H9 (cell line): ENCODE data around the gene PCDH9. TPM values are rescaled to one million over a fixed set of nuclear protein-coding genes. Genes with fewer than 3 reads are reported as not detected.

Experiments used
- DNase-seq: peaks from one replicate; pipeline ENCODE4 v3.0.0-alpha.2; 2017
- H2AFZ ChIP-seq: one replicate; pipeline ENCODE4 v1.6.1; 2013; ENCODE audit warnings: mild to moderate bottlenecking, low read length, control low read depth, moderate library complexity
- H2AK5ac ChIP-seq: 2 replicates; pipeline ENCODE4 v1.6.1; 2013; ENCODE audit warnings: low read length, control low read depth, mixed read lengths; ENCODE audit not compliant: insufficient read length
- H2BK120ac ChIP-seq: one replicate; pipeline ENCODE4 v1.6.1; 2013; ENCODE audit warnings: low read depth, mild to moderate bottlenecking, low read length, control low read depth, inconsistent platforms; ENCODE audit not compliant: poor library complexity, severe bottlenecking
- H2BK12ac ChIP-seq: 2 replicates; pipeline ENCODE4 v1.6.1; 2013; ENCODE audit warnings: low read length, control low read depth, mixed read lengths, low read depth; ENCODE audit not compliant: insufficient read length
- H2BK15ac ChIP-seq: 2 replicates; pipeline ENCODE4 v1.6.1; 2013; ENCODE audit warnings: low read depth, low read length, control low read depth
- H2BK20ac ChIP-seq: one replicate; pipeline ENCODE4 v1.6.1; 2013; ENCODE audit warnings: low read depth, mild to moderate bottlenecking, low read length, control low read depth, inconsistent platforms; ENCODE audit not compliant: poor library complexity, severe bottlenecking
- H2BK5ac ChIP-seq: 2 replicates; pipeline ENCODE4 v1.6.1; 2013; ENCODE audit warnings: low read length, control low read depth, mixed read lengths; ENCODE audit not compliant: insufficient read length
- H3K14ac ChIP-seq: 2 replicates; pipeline ENCODE4 v1.6.1; 2013; ENCODE audit warnings: low read length, control low read depth; ENCODE audit not compliant: insufficient read depth
- H3K18ac ChIP-seq: 2 replicates; pipeline ENCODE4 v1.6.1; 2013; ENCODE audit warnings: low read depth, mild to moderate bottlenecking, mixed read lengths, low read length, control low read depth; ENCODE audit not compliant: insufficient read length
- H3K23ac ChIP-seq: 2 replicates; pipeline ENCODE4 v1.6.1; 2013; ENCODE audit warnings: low read length, control low read depth, mixed read lengths, low read depth; ENCODE audit not compliant: insufficient read length
- H3K23me2 ChIP-seq: 2 replicates; pipeline ENCODE4 v1.6.1; 2013; ENCODE audit warnings: low read depth, mild to moderate bottlenecking, mixed read lengths, low read length, control low read depth; ENCODE audit not compliant: insufficient read length, poor library complexity, severe bottlenecking
- H3K27ac ChIP-seq: 2 replicates; pipeline ENCODE4 v1.5.1; 2013; ENCODE audit warnings: low read length, control low read depth, mixed read lengths, low read depth; ENCODE audit not compliant: insufficient read length
- H3K27me3 ChIP-seq: 2 replicates; pipeline ENCODE4 v1.6.1; 2013; ENCODE audit warnings: low read length, control low read depth, inconsistent platforms; ENCODE audit not compliant: insufficient read depth
- H3K4ac ChIP-seq: 2 replicates; pipeline ENCODE4 v1.6.1; 2013; ENCODE audit warnings: low read depth, mild to moderate bottlenecking, control low read depth, inconsistent platforms, low read length, moderate library complexity
- H3K4me1 ChIP-seq: 2 replicates; pipeline ENCODE4 v1.6.1; 2013; ENCODE audit warnings: low read length, control low read depth, inconsistent platforms; ENCODE audit not compliant: insufficient read depth
- H3K4me2 ChIP-seq: 2 replicates; pipeline ENCODE4 v1.6.1; 2013; ENCODE audit warnings: low read length, control low read depth, mixed read lengths; ENCODE audit not compliant: insufficient read length, insufficient read depth
- H3K56ac ChIP-seq: 2 replicates; pipeline ENCODE4 v1.6.1; 2013; ENCODE audit warnings: low read depth, mild to moderate bottlenecking, mixed read lengths, low read length, control low read depth; ENCODE audit not compliant: insufficient read length
- H3K79me1 ChIP-seq: 2 replicates; pipeline ENCODE4 v1.6.1; 2013; ENCODE audit warnings: low read depth, mild to moderate bottlenecking, moderate library complexity, low read length, control low read depth, inconsistent platforms; ENCODE audit not compliant: insufficient read depth, poor library complexity, severe bottlenecking
- H3K79me2 ChIP-seq: 2 replicates; pipeline ENCODE4 v1.6.1; 2013; ENCODE audit warnings: low read length, control low read depth, inconsistent platforms; ENCODE audit not compliant: insufficient read depth
- H3K9ac ChIP-seq: 2 replicates; pipeline ENCODE4 v1.6.1; 2013; ENCODE audit warnings: low read length, control low read depth, mixed read lengths; ENCODE audit not compliant: insufficient read length; ENCODE audit errors: extremely low read depth
- H3K9me3 ChIP-seq: one replicate; pipeline ENCODE4 v1.6.1; 2013; ENCODE audit warnings: low read depth, low read length, inconsistent platforms; ENCODE audit not compliant: control insufficient read depth
- H3T11ph ChIP-seq: one replicate; pipeline ENCODE4 v1.6.1; 2013; ENCODE audit warnings: mild to moderate bottlenecking, low read length, control low read depth, inconsistent platforms
- H4K20me1 ChIP-seq: one replicate; pipeline ENCODE4 v1.6.1; 2013; ENCODE audit not compliant: control insufficient read depth, insufficient read length, insufficient read depth
- H4K5ac ChIP-seq: 2 replicates; pipeline ENCODE4 v1.6.1; 2013; ENCODE audit warnings: low read depth, mild to moderate bottlenecking, mixed read lengths, low read length, control low read depth; ENCODE audit not compliant: insufficient read length
- H4K8ac ChIP-seq: replicated peaks from 2 replicates; pipeline ENCODE4 v1.6.1; 2013; ENCODE audit warnings: low read length, control low read depth, mixed read lengths, low read depth; ENCODE audit not compliant: insufficient read length
- H4K91ac ChIP-seq: 2 replicates; pipeline ENCODE4 v1.6.1; 2013; ENCODE audit warnings: low read depth, mild to moderate bottlenecking, moderate library complexity, mixed read lengths, low read length, control low read depth; ENCODE audit not compliant: insufficient read length
- H3K27ac Mint-ChIP-seq, 3 experiments: 2 replicates in 2 of 3; 3 replicates in 1 of 3; pipeline ENCODE4 v1.8.0; 2020 to 2021; ENCODE audit warnings: mixed read lengths in 3 of 3, mild to moderate bottlenecking in 1 of 3, moderate library complexity in 1 of 3
- H3K27me3 Mint-ChIP-seq: 2 replicates; pipeline ENCODE4 v1.8.0; 2021; ENCODE audit warnings: low read depth, mild to moderate bottlenecking, moderate library complexity, mixed read lengths
- H3K36me3 Mint-ChIP-seq, 3 experiments: 2 replicates in 2 of 3; 3 replicates in 1 of 3; pipeline ENCODE4 v1.8.0; 2020 to 2021; ENCODE audit warnings: low read depth in 3 of 3, mixed read lengths in 3 of 3; ENCODE audit not compliant: insufficient read depth in 1 of 3
- H3K4me1 Mint-ChIP-seq, 2 experiments: 2 replicates each; pipeline ENCODE4 v1.8.0; 2020; ENCODE audit warnings: mixed read lengths in 2 of 2
- H3K4me3 Mint-ChIP-seq, 2 experiments: 2 replicates in 1 of 2; 3 replicates in 1 of 2; pipeline ENCODE4 v1.8.0; 2020 to 2021; ENCODE audit warnings: mild to moderate bottlenecking in 2 of 2, mixed read lengths in 2 of 2, moderate library complexity in 1 of 2
- H3K9me3 Mint-ChIP-seq, 2 experiments: 2 replicates in 1 of 2; 3 replicates in 1 of 2; pipeline ENCODE4 v1.8.0; 2020; ENCODE audit warnings: mild to moderate bottlenecking in 2 of 2, mixed read lengths in 2 of 2, moderate library complexity in 1 of 2
- CTCF ChIP-seq: fragments of 200-600 bp; sonication (generic); conservative IDR thresholded peaks from 3 replicates; pipeline ENCODE4 v1.8.0; 2021; ENCODE audit warnings: antibody characterized with exemption, mild to moderate bottlenecking
- WGBS: extraction: QIAGEN DNeasy Blood & Tissue Kit; methylation state at CpG from one replicate; pipeline ENCODE4 v1.1.7; 2013; ENCODE audit warnings: missing lambda C conversion rate, low lambda C conversion rate, mixed read lengths; ENCODE audit not compliant: insufficient read length; ENCODE audit errors: extremely low coverage; 5-methylcytosine and 5-hydroxymethylcytosine counted together
- total RNA-seq: library from RNA; stranded (reverse); gene quantifications from 2 replicates; pipeline ENCODE4 v1.2.1, GENCODE V29; 2021

The PCDH9 gene
- total RNA-seq, 1 experiment from 2014 or later = 0.11 TPM

GRCh38 chr13:66563076-66563475 lies 667.1 kb downstream of the PCDH9 start:
- Histone ChIP-seq H4K20me1 (no peaks in the 10 kb centered on the region), H2AK5ac (no peak overlapping the region), H3K14ac (no peak overlapping the region), H3K56ac (no peak overlapping the region), H2BK20ac (no peak overlapping the region), H3K23ac (no peak overlapping the region), H3T11ph (no peak overlapping the region), H2BK12ac (no peak overlapping the region), H3K4ac (no peak overlapping the region), H3K9me3 (no peaks in the 10 kb centered on the region), H4K8ac (no peak overlapping the region), H3K18ac (no peak overlapping the region), H2BK15ac (no peak overlapping the region), H3K4me1 (no peaks in the 10 kb centered on the region; the same call in 1 of the 2 replicates), H3K27me3 (no peaks in the 10 kb centered on the region), H4K91ac (no peak overlapping the region), H3K4me2 (no peak overlapping the region), H3K23me2 (no peaks in the 10 kb centered on the region), H2AFZ (no peak overlapping the region), H3K79me2 (no peaks in the 10 kb centered on the region), H3K27ac (no peak overlapping the region), H3K79me1 (no peaks in the 10 kb centered on the region), H2BK120ac (no peak overlapping the region), H4K5ac (no peak overlapping the region), H2BK5ac (no peak overlapping the region), H3K9ac (no peak overlapping the region)
- Mint-ChIP-seq H3K4me3 (no peak overlapping the region), H3K36me3 (peaks cover 6 to 15% (median 8%) of the 10 kb centered on the region in 3 experiments; a peak in 4 of 7 replicates), H3K4me1 (peaks cover 5 to 21% of the 10 kb centered on the region in 2 experiments; a peak in 2 of 4 replicates), H3K27me3 (no peaks in the 10 kb centered on the region), H3K27ac (peak overlapping the region in 1 of 3 experiments; percentile 10; a peak in 2 of 7 replicates), H3K9me3 (peaks cover 8 to 10% of the 10 kb centered on the region in 2 experiments)
- no peak for TF ChIP-seq CTCF
- no CpG with 5 or more reads among the region's 3 CpGs for WGBS
- no peak for DNase-seq
